ENCODE data around the gene MID1IP1.

DNA sequence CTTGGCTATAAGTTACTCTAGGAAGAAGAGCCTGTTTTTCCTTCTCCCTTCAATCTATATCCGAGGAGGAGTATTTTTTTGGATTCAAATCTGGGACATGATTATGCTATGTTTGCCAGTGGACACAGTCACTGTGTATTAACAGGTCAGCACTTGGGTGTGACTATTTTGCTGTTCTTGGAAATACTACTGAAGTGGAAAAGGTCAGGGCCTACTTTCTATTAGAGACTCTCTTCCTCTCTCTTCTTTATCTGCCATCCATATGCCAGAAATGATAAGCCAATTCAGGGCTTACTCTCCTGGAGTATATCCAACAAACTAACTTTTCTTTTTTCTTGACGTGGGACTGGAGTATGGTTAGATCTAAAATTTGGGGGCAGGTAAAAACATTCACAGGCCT lies 40.5 kb downstream of the MID1IP1 start:
- no peak for TF ChIP-seq POLR2A (IDR thresholded peaks at IDR 0.05; ENCODE audit: extremely low read depth, insufficient read length)
- TF ChIP-seq, protein P1, sequence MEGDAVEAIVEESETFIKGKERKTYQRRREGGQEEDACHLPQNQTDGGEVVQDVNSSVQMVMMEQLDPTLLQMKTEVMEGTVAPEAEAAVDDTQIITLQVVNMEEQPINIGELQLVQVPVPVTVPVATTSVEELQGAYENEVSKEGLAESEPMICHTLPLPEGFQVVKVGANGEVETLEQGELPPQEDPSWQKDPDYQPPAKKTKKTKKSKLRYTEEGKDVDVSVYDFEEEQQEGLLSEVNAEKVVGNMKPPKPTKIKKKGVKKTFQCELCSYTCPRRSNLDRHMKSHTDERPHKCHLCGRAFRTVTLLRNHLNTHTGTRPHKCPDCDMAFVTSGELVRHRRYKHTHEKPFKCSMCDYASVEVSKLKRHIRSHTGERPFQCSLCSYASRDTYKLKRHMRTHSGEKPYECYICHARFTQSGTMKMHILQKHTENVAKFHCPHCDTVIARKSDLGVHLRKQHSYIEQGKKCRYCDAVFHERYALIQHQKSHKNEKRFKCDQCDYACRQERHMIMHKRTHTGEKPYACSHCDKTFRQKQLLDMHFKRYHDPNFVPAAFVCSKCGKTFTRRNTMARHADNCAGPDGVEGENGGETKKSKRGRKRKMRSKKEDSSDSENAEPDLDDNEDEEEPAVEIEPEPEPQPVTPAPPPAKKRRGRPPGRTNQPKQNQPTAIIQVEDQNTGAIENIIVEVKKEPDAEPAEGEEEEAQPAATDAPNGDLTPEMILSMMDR (IDR thresholded peaks at IDR 0.05; ENCODE audit: low read depth, low read length), result no peak
